Left ventricle myocardium inferior (tissue), 1 donor: ENCODE results near the gene AIG1. TPM values are rescaled to one million over a fixed set of nuclear protein-coding genes. Genes with fewer than 3 reads are reported as not detected.

Experiments
- DNase-seq: peaks from one replicate; pipeline ENCODE4 v3.0.0-alpha.2; 2020
- H3K27ac ChIP-seq: fragments of 200-600 bp; replicated peaks from 2 replicates; pipeline ENCODE4 v1.8.0; 2021
- H3K27me3 ChIP-seq: fragments of 200-600 bp; 2 replicates; pipeline ENCODE4 v1.8.0; 2021; ENCODE audit warnings: low read depth
- H3K36me3 ChIP-seq: fragments of 200-600 bp; 2 replicates; pipeline ENCODE4 v1.8.0; 2021
- H3K4me1 ChIP-seq: fragments of 200-600 bp; 2 replicates; pipeline ENCODE4 v1.8.0; 2021
- H3K4me3 ChIP-seq: fragments of 200-600 bp; 2 replicates; pipeline ENCODE4 v1.8.0; 2021; ENCODE audit warnings: mild to moderate bottlenecking, moderate library complexity
- H3K9me3 ChIP-seq: fragments of 200-600 bp; replicated peaks from 2 replicates; pipeline ENCODE4 v1.8.0; 2021
- intact Hi-C: fragments of 100-400 bp; cut with micrococcal nuclease; formaldehyde crosslinking; loops from one replicate; pipeline ENCODE4 v1.11.0; 2022
- total RNA-seq: library from RNA; stranded (reverse); fragmentation: NEBNext Ultra II Directional; extraction: Animal tissue kit (Norgen Biotek cat#: 25700); gene quantifications from one replicate; pipeline ENCODE4 v1.2.1, GENCODE V29; 2021
- TF ChIP-seq, protein P1 (sequence below): fragments of 200-600 bp; IDR thresholded peaks from 2 replicates; pipeline ENCODE4 v1.8.0; 2021; ENCODE audit warnings: antibody characterized with exemption, mild to moderate bottlenecking, borderline replicate concordance
- donor health status: DM: no; HTN: yes; CAD: no; lungs with severe emphysema.

Gene AIG1
- total RNA-seq, 1 donor from 2014 or later: 76.5 TPM

DNA sequence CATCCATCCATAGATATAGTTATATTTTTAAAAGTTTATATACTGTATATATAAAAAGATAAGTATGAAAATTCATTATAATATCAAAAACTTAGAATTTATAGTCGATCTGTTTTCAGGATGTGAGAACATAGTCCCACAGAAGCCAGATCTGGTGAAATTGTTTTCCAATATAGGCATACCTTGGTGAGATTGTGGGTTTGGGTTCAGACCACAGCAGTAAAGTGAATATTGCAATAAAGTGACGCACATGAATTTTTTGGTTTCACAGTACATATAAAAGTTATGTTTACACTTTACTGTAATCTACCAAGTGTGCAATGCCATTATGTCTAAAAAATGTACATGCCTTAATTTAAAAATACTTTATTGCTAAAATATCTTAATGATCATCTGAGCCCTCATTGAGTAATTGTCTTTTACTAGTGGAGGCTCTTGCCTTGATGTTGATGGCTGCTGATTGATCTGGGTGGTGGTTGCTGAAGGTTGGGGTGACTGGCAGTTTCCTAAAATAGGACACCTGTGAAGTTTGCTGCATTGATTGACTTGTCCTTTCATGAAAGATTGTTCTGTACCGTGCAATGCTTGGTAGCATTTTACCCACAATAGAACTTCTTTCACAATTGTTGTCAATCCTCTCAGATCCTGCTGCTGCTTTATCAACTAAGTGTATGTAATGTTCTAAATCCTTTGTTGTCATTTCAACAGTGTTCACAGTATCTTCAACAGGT, 29.8 kb downstream of the AIG1 start:
- TF ChIP-seq, protein P1, sequence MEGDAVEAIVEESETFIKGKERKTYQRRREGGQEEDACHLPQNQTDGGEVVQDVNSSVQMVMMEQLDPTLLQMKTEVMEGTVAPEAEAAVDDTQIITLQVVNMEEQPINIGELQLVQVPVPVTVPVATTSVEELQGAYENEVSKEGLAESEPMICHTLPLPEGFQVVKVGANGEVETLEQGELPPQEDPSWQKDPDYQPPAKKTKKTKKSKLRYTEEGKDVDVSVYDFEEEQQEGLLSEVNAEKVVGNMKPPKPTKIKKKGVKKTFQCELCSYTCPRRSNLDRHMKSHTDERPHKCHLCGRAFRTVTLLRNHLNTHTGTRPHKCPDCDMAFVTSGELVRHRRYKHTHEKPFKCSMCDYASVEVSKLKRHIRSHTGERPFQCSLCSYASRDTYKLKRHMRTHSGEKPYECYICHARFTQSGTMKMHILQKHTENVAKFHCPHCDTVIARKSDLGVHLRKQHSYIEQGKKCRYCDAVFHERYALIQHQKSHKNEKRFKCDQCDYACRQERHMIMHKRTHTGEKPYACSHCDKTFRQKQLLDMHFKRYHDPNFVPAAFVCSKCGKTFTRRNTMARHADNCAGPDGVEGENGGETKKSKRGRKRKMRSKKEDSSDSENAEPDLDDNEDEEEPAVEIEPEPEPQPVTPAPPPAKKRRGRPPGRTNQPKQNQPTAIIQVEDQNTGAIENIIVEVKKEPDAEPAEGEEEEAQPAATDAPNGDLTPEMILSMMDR: no peak
- H3K27me3 ChIP-seq: no peaks in the 10 kb centered on the region
- H3K4me1 ChIP-seq: no peaks in the 10 kb centered on the region
- peaks cover 15% of the 10 kb centered on the region for H3K9me3 ChIP-seq
- no peak for DNase-seq
- intact Hi-C loops: no loop called here
- H3K4me3 ChIP-seq: no peak overlapping the region
- peaks cover 11% of the 10 kb centered on the region for H3K36me3 ChIP-seq
- H3K27ac ChIP-seq: no peak overlapping the region

DNA sequence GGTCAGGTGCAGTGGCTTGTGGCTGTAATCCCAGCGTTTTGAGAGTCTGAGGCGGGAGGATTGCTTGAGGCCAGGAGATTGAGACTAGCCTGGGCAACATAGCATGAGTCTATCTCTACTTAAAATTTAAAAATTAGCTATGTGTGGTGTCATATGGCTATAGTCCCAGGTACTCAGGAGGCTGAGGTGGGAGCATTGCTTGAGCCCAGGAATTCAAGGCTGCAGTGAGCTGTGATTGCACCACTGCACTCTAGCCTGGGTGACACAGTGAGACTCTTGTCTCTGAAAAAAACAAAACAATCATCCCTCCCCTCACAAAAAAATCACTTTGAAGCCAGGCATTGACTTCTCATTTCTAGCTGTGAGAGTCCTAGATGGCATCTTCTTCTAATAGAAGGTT, 32.1 kb downstream of the AIG1 start:
- TF ChIP-seq, protein P1: no peak
- Histone ChIP-seq H3K36me3 (no peaks in the 10 kb centered on the region), H3K9me3 (no peaks in the 10 kb centered on the region), H3K4me3 (no peak overlapping the region), H3K4me1 (peaks cover 17% of the 10 kb centered on the region), H3K27ac (no peak overlapping the region), H3K27me3 (no peaks in the 10 kb centered on the region)
- DNase-seq: no peak
- intact Hi-C loops: no loop called here

DNA sequence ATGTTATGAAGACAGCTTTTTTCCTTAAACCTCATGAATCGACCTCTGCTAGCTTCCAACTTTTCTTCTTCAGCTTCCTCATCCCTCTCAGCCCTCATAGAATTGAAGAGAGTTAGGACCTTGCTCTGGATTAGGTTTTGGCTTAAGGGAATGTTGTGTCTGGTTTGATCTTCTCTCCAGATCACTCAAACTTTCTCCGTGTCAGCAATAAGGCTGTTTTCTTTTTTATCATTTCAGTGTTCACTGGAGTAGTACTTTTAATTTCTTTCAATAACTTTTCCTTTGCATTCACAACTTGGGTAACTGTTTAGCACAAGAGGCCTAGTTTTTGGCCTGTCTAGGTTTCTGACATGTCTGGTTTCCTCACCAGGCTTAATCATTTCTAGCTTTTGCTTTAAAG, 32.6 kb downstream of the AIG1 start:
- TF ChIP-seq, protein P1: no peak

DNA sequence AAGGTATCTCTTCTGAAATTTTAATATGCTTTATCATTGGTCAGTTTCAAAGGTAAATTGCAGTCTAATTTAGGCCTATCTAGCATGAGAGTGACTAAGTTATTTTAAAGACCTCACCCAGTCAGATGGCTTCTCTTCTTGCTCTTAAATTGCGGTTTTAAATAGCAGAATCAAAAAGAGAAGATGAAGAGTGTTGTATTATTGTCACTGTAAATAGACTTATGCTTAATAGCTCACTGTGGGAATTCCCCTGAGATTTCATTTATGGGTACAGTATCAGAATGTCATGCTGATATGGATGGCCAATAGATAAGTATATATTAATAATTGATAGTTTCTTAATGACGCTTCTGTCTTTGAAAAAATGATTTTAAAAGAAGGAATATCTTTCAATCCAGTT, 35.7 kb downstream of the AIG1 start:
- Histone ChIP-seq H3K4me3 (no peak overlapping the region), H3K27ac (no peak overlapping the region), H3K9me3 (no peaks in the 10 kb centered on the region), H3K36me3 (no peaks in the 10 kb centered on the region), H3K27me3 (no peaks in the 10 kb centered on the region), H3K4me1 (peaks cover 21% of the 10 kb centered on the region)
- TF ChIP-seq, protein P1: no peak
- intact Hi-C loops: no loop called here
- no peak for DNase-seq

More for the DNA sequence above, 32.6 kb downstream of the AIG1 start:
- H3K36me3 ChIP-seq: no peaks in the 10 kb centered on the region
- H3K27me3 ChIP-seq: no peaks in the 10 kb centered on the region
- intact Hi-C loops: no loop called here
- DNase-seq: no peak
- peaks cover 21% of the 10 kb centered on the region for H3K4me1 ChIP-seq
- H3K27ac ChIP-seq: no peak overlapping the region
- no peak overlapping the region for H3K4me3 ChIP-seq
- H3K9me3 ChIP-seq: no peaks in the 10 kb centered on the region

DNA sequence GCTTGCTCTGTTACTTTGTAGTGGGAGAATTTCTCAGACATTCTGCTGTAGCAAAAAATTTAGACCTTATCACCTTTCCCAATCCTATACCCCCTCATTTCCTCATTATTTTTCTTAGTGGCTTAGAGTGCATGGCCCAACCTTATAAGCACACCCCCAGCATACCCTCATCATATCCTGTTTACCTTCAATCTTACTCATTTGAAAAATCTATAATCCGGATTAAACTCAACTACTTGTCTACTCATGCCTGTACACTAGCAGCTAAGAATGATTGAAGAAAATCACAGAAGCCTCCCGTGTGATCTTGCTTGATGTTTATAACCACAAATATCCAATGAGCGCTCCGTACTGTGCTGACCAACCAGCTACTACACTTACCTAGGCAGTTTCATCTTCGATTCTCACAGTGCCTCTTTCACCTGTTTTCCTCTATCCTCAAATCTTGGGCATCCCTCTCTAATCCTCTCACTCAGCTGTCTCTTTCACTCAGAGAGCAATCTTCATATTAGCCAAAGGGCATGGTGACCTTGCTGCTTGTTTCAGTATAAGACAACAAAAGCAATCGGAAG, 36.6 kb downstream of the AIG1 start:
- H3K27me3 ChIP-seq: no peaks in the 10 kb centered on the region
- intact Hi-C loops: no loop called here
- peak overlapping the region; percentile 17 for H3K27ac ChIP-seq
- H3K4me3 ChIP-seq: no peak overlapping the region
- no peaks in the 10 kb centered on the region for H3K36me3 ChIP-seq
- peaks cover 21% of the 10 kb centered on the region for H3K4me1 ChIP-seq
- no peak for DNase-seq
- TF ChIP-seq, protein P1: no peak
- no peaks in the 10 kb centered on the region for H3K9me3 ChIP-seq
